ENCODE measurements around the gene TENM3. TPM values are rescaled to one million over a fixed set of nuclear protein-coding genes. Genes with fewer than 3 reads are reported as not detected.

The TENM3 gene
- total RNA-seq, 1 experiment from 2014 or later = 71.0 TPM

DNA sequence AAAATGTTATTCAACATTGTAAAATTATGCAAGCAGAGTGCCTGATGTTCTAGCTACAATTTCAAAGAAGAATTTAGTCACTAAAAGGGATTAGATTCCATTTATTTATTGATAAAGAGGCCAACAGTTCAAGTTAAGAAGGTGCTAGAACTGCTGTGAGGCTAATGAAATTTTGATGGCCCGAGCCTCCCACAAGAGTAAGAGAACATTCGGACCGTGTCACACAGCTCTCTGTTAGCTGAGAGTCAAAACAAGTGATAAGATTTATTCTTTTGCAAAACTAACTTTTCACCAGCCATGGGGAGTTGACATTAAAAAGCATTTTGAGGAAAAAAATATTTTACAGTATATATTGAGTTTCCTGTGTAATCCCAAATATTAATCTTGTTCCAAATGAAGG lies 106.8 kb downstream of the TENM3 start:
- H3K27me3 Mint-ChIP-seq (ENCODE audit: low read depth) = no peaks in the 10 kb centered on the region
- no peaks in the 10 kb centered on the region for H3K9me3 Mint-ChIP-seq
- DNase-seq (ENCODE audit: low spot score) = no peak
- CTCF ChIA-PET = no interaction called here
- H3K36me3 Mint-ChIP-seq = no peaks in the 10 kb centered on the region
- TF ChIP-seq ZNF232 (CRISPR knock-in tag; IDR thresholded peaks at IDR 0.05) (no peak), NR2C2 (CRISPR knock-in tag; IDR thresholded peaks at IDR 0.05) (no peak), SMAD4 (CRISPR knock-in tag; IDR thresholded peaks at IDR 0.05) (no peak), PRRX2 (CRISPR knock-in tag; IDR thresholded peaks at IDR 0.05) (no peak), NR1H2 (CRISPR knock-in tag; IDR thresholded peaks at IDR 0.05) (no peak)
- TF ChIP-seq, protein P1, sequence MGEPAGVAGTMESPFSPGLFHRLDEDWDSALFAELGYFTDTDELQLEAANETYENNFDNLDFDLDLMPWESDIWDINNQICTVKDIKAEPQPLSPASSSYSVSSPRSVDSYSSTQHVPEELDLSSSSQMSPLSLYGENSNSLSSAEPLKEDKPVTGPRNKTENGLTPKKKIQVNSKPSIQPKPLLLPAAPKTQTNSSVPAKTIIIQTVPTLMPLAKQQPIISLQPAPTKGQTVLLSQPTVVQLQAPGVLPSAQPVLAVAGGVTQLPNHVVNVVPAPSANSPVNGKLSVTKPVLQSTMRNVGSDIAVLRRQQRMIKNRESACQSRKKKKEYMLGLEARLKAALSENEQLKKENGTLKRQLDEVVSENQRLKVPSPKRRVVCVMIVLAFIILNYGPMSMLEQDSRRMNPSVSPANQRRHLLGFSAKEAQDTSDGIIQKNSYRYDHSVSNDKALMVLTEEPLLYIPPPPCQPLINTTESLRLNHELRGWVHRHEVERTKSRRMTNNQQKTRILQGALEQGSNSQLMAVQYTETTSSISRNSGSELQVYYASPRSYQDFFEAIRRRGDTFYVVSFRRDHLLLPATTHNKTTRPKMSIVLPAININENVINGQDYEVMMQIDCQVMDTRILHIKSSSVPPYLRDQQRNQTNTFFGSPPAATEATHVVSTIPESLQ (CRISPR knock-in tag; IDR thresholded peaks at IDR 0.05) = no peak
- no peak overlapping the region for H3K4me3 Mint-ChIP-seq
- H3K27ac Mint-ChIP-seq = no peak overlapping the region
- ATAC-seq = no peak
- POLR2A ChIA-PET = no interaction called here
- H3K4me1 Mint-ChIP-seq = peaks cover 38% of the 10 kb centered on the region

GRCh38 chr4:182351485-182351884 lies 108.3 kb downstream of the TENM3 start:
- ChIA-PET CTCF (no interaction called here), POLR2A (no interaction called here)
- H3K27me3 Mint-ChIP-seq (ENCODE audit: low read depth) = no peaks in the 10 kb centered on the region
- H3K4me3 Mint-ChIP-seq = no peak overlapping the region
- peaks cover 32% of the 10 kb centered on the region for H3K4me1 Mint-ChIP-seq
- H3K27ac Mint-ChIP-seq = no peak overlapping the region
- H3K9me3 Mint-ChIP-seq = peaks cover 6% of the 10 kb centered on the region
- TF ChIP-seq SP1 (CRISPR knock-in tag; conservative IDR thresholded peaks at IDR 0.05) = no peak
- no peak for TF ChIP-seq MLX (CRISPR knock-in tag; IDR thresholded peaks at IDR 0.05)
- peaks cover 6% of the 10 kb centered on the region for H3K36me3 Mint-ChIP-seq
- no peak for DNase-seq (ENCODE audit: low spot score)
- ATAC-seq = 0 out of 2 replicates have a peak, but pooled peaks have one; percentile 36

- Mint-ChIP-seq H3K27ac (no peak overlapping the region), H3K36me3 (peaks cover 10% of the 10 kb centered on the region), H3K4me3 (no peak overlapping the region), H3K27me3 (ENCODE audit: low read depth) (no peaks in the 10 kb centered on the region), H3K4me1 (peaks cover 23% of the 10 kb centered on the region), H3K9me3 (peaks cover 6% of the 10 kb centered on the region)
- TF ChIP-seq ESRRA (CRISPR knock-in tag; IDR thresholded peaks at IDR 0.05; ENCODE audit: borderline replicate concordance) (no peak), ARID4B (CRISPR knock-in tag; IDR thresholded peaks at IDR 0.05; ENCODE audit: borderline replicate concordance) (no peak), ZNF138 (CRISPR knock-in tag; conservative IDR thresholded peaks at IDR 0.05) (no peak), TP53 (CRISPR knock-in tag; IDR thresholded peaks at IDR 0.05) (no peak), NFE2L1 (CRISPR knock-in tag; IDR thresholded peaks at IDR 0.05) (no peak)
- TF ChIP-seq, protein P2, sequence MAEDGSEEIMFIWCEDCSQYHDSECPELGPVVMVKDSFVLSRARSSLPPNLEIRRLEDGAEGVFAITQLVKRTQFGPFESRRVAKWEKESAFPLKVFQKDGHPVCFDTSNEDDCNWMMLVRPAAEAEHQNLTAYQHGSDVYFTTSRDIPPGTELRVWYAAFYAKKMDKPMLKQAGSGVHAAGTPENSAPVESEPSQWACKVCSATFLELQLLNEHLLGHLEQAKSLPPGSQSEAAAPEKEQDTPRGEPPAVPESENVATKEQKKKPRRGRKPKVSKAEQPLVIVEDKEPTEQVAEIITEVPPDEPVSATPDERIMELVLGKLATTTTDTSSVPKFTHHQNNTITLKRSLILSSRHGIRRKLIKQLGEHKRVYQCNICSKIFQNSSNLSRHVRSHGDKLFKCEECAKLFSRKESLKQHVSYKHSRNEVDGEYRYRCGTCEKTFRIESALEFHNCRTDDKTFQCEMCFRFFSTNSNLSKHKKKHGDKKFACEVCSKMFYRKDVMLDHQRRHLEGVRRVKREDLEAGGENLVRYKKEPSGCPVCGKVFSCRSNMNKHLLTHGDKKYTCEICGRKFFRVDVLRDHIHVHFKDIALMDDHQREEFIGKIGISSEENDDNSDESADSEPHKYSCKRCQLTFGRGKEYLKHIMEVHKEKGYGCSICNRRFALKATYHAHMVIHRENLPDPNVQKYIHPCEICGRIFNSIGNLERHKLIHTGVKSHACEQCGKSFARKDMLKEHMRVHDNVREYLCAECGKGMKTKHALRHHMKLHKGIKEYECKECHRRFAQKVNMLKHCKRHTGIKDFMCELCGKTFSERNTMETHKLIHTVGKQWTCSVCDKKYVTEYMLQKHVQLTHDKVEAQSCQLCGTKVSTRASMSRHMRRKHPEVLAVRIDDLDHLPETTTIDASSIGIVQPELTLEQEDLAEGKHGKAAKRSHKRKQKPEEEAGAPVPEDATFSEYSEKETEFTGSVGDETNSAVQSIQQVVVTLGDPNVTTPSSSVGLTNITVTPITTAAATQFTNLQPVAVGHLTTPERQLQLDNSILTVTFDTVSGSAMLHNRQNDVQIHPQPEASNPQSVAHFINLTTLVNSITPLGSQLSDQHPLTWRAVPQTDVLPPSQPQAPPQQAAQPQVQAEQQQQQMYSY (CRISPR knock-in tag; IDR thresholded peaks at IDR 0.05) = no peak
- ATAC-seq (no peak), DNase-seq (ENCODE audit: low spot score) (no peak)
- ChIA-PET POLR2A (no interaction called here), CTCF (no interaction called here)
Measured at GRCh38 chr4:182354106-182354505, 110.9 kb downstream of the TENM3 start.
